IMR-90 (cell line): ENCODE measurements around the gene ASTE1. TPM values are rescaled to one million over a fixed set of nuclear protein-coding genes. Genes with fewer than 3 reads are reported as not detected.

Experiments
- ATAC-seq: fragments of 200-7000 bp; cut with Tn5 transposase; 2 replicates; pipeline ENCODE4 v1.9.1; 2020; ENCODE audit warnings: low read depth, mild to moderate bottlenecking, moderate library complexity
- BruUV-seq: library from RNA; stranded (reverse); fragments of 400-500 nt; replicated peaks from 2 replicates; lab custom pipeline; 2021; lab: Mats Ljungman, UMichigan
- CTCF ChIA-PET: fragments of 300-600 bp; formaldehyde crosslinking; extraction: SDS; loops from one replicate; lab custom pipeline; 2021; ENCODE audit warnings: antibody characterized with exemption; lab: Yijun Ruan, JAX
- POLR2A ChIA-PET: fragments of 300-600 bp; sonication (Branson Sonifier 250); formaldehyde crosslinking; loops from one replicate; lab custom pipeline; 2022; ENCODE audit warnings: antibody characterized with exemption; ENCODE audit not compliant: unreplicated experiment; lab: Charles Lee
- DNase-seq: peaks from one replicate; pipeline ENCODE4 v3.0.0; 2013
- H2AFZ ChIP-seq: replicated peaks from 2 replicates; pipeline ENCODE3; 2013; ENCODE audit warnings: low read length, mild to moderate bottlenecking; ENCODE audit not compliant: poor library complexity
- H2AK5ac ChIP-seq: 2 replicates; pipeline ENCODE4 v1.6.1; 2013; ENCODE audit warnings: low read depth, low read length, inconsistent platforms
- H2AK9ac ChIP-seq: replicated peaks from 2 replicates; pipeline ENCODE3; 2013; ENCODE audit warnings: mild to moderate bottlenecking, low read depth, low read length, moderate library complexity; ENCODE audit not compliant: poor library complexity
- H2BK120ac ChIP-seq: 2 replicates; pipeline ENCODE4 v1.6.1; 2013; ENCODE audit warnings: low read depth, low read length, inconsistent platforms
- H2BK15ac ChIP-seq: 3 replicates; pipeline ENCODE4 v1.6.1; 2013; ENCODE audit warnings: low read depth, low read length, inconsistent platforms
- H2BK20ac ChIP-seq: 2 replicates; pipeline ENCODE4 v1.6.1; 2013; ENCODE audit warnings: low read depth, mild to moderate bottlenecking, inconsistent platforms, low read length, moderate library complexity
- H2BK5ac ChIP-seq: 2 replicates; pipeline ENCODE4 v1.6.1; 2013; ENCODE audit warnings: mild to moderate bottlenecking, low read depth, low read length, inconsistent platforms; ENCODE audit not compliant: poor library complexity, severe bottlenecking
- H3K14ac ChIP-seq: replicated peaks from 2 replicates; pipeline ENCODE4 v1.6.1; 2013; ENCODE audit warnings: low read depth, low read length, inconsistent platforms
- H3K18ac ChIP-seq: 2 replicates; pipeline ENCODE4 v1.6.1; 2013; ENCODE audit warnings: low read depth, low read length, control low read depth
- H3K23ac ChIP-seq: 2 replicates; pipeline ENCODE4 v1.6.1; 2013; ENCODE audit warnings: low read depth, low read length, inconsistent platforms
- H3K27ac ChIP-seq: 2 replicates; pipeline ENCODE4 v1.5.1; 2013; ENCODE audit warnings: mild to moderate bottlenecking, control low read depth, low read length; ENCODE audit not compliant: insufficient read depth
- H3K27me3 ChIP-seq: 2 replicates; pipeline ENCODE4 v1.6.1; 2013; ENCODE audit warnings: low read length; ENCODE audit not compliant: control insufficient read depth, insufficient read depth
- H3K36me3 ChIP-seq: 2 replicates; pipeline ENCODE4 v1.6.1; 2013; ENCODE audit warnings: low read length, mixed read lengths; ENCODE audit not compliant: control insufficient read depth, insufficient read depth
- H3K4ac ChIP-seq: 2 replicates; pipeline ENCODE4 v1.6.1; 2013; ENCODE audit warnings: low read depth, low read length, inconsistent platforms
- H3K4me1 ChIP-seq: 2 replicates; pipeline ENCODE4 v1.6.1; 2013; ENCODE audit warnings: low read length, mixed read lengths; ENCODE audit not compliant: control insufficient read depth, insufficient read depth
- H3K4me2 ChIP-seq: 2 replicates; pipeline ENCODE4 v1.6.1; 2013; ENCODE audit warnings: low read depth, mild to moderate bottlenecking, control low read depth, low read length, moderate library complexity
- H3K4me3 ChIP-seq: 2 replicates; pipeline ENCODE4 v1.5.1; 2013; ENCODE audit warnings: low read depth, mild to moderate bottlenecking, control low read depth, low read length, moderate library complexity; ENCODE audit not compliant: insufficient read depth
- H3K56ac ChIP-seq: 2 replicates; pipeline ENCODE4 v1.6.1; 2013; ENCODE audit warnings: low read length, inconsistent platforms; ENCODE audit not compliant: insufficient read depth; ENCODE audit errors: extremely low read depth
- H3K79me1 ChIP-seq, 2 experiments: 2 replicates each; pipeline ENCODE4 v1.6.1; 2013; ENCODE audit warnings: low read length in 2 of 2, inconsistent platforms in 1 of 2, low read depth in 1 of 2
- H3K9ac ChIP-seq: 2 replicates; pipeline ENCODE4 v1.6.1; 2013; ENCODE audit warnings: low read depth, low read length, control low read depth
- H3K9me1 ChIP-seq: 2 replicates; pipeline ENCODE4 v1.6.1; 2013; ENCODE audit warnings: low read length, inconsistent platforms; ENCODE audit not compliant: insufficient read depth
- H3K9me3 ChIP-seq: 2 replicates; pipeline ENCODE4 v1.6.1; 2013; ENCODE audit warnings: low read length; ENCODE audit not compliant: control insufficient read depth, insufficient read depth
- H4K20me1 ChIP-seq: 2 replicates; pipeline ENCODE4 v1.6.1; 2013; ENCODE audit warnings: low read length, inconsistent platforms; ENCODE audit not compliant: insufficient read depth
- H4K5ac ChIP-seq: 2 replicates; pipeline ENCODE4 v1.6.1; 2013; ENCODE audit warnings: mild to moderate bottlenecking, low read depth, low read length, control low read depth
- H4K8ac ChIP-seq, 2 experiments: 2 replicates each; pipeline ENCODE4 v1.6.1; 2013; ENCODE audit warnings: low read depth in 2 of 2, low read length in 2 of 2, control low read depth in 1 of 2, inconsistent platforms in 1 of 2
- H4K91ac ChIP-seq: 2 replicates; pipeline ENCODE4 v1.6.1; 2013; ENCODE audit warnings: low read depth, low read length, inconsistent platforms; ENCODE audit not compliant: insufficient read depth
- BHLHE40 ChIP-seq: fragments of 150-350 bp; IDR thresholded peaks from 2 replicates; pipeline ENCODE4 v1.6.1; 2016; ENCODE audit warnings: mild to moderate bottlenecking, low read depth, low read length
- CEBPB ChIP-seq: IDR thresholded peaks from 2 replicates; pipeline ENCODE4 v1.6.1; 2012; ENCODE audit warnings: low read depth, low read length, improper control_type of control experiment
- CHD1 ChIP-seq: IDR thresholded peaks from 2 replicates; pipeline ENCODE4 v1.6.1; 2012; ENCODE audit warnings: low read depth, low read length, improper control_type of control experiment
- FOS ChIP-seq: fragments of 150-350 bp; IDR thresholded peaks from 2 replicates; pipeline ENCODE4 v1.6.1; 2016; ENCODE audit warnings: low read depth, low read length
- MAFK ChIP-seq: IDR thresholded peaks from 2 replicates; pipeline ENCODE4 v1.6.1; 2012; ENCODE audit warnings: low read depth, low read length, improper control_type of control experiment
- MAZ ChIP-seq: IDR thresholded peaks from 2 replicates; pipeline ENCODE4 v1.6.1; 2012; ENCODE audit warnings: low read depth, mild to moderate bottlenecking, low read length, improper control_type of control experiment, moderate library complexity, borderline replicate concordance
- MXI1 ChIP-seq: IDR thresholded peaks from 2 replicates; pipeline ENCODE4 v1.6.1; 2012; ENCODE audit warnings: low read depth, mild to moderate bottlenecking, low read length, moderate library complexity, borderline replicate concordance
- NFE2L2 ChIP-seq: fragments of 150-350 bp; IDR thresholded peaks from 2 replicates; pipeline ENCODE4 v1.6.1; 2016; ENCODE audit warnings: low read depth, mild to moderate bottlenecking, low read length
- POLR2A ChIP-seq: IDR thresholded peaks from 2 replicates; pipeline ENCODE4 v1.6.1; 2012; ENCODE audit warnings: mild to moderate bottlenecking, low read depth, low read length
- RAD21 ChIP-seq: IDR thresholded peaks from 2 replicates; pipeline ENCODE4 v1.6.1; 2012; ENCODE audit warnings: low read length, improper control_type of control experiment
- RCOR1 ChIP-seq: IDR thresholded peaks from 2 replicates; pipeline ENCODE4 v1.6.1; 2012; ENCODE audit warnings: mild to moderate bottlenecking, low read length, improper control_type of control experiment; ENCODE audit not compliant: insufficient replicate concordance
- RFX5 ChIP-seq: IDR thresholded peaks from 2 replicates; pipeline ENCODE4 v1.8.0; 2012; ENCODE audit warnings: low read depth, mild to moderate bottlenecking, low read length, moderate library complexity
- SMC3 ChIP-seq: fragments of 150-350 bp; IDR thresholded peaks from 2 replicates; pipeline ENCODE4 v1.6.1; 2016; ENCODE audit warnings: low read depth, mild to moderate bottlenecking, antibody characterized with exemption, low read length, moderate library complexity
- WGBS, 2 experiments: methylation state at CpG; one replicate each; pipeline versions ENCODE4 v1.1.5 to v1.1.7; 2013; ENCODE audit warnings: missing lambda C conversion rate in 2 of 2; ENCODE audit not compliant: insufficient read length in 1 of 2; ENCODE audit errors: extremely low coverage in 2 of 2; 5-methylcytosine and 5-hydroxymethylcytosine counted together
- dilution Hi-C: fragments of 300-500 bp; cut with HindIII; formaldehyde crosslinking; loops from one replicate; pipeline ENCODE4 v1.14.3; 2018; ENCODE audit warnings: low sequenced_read_pairs; ENCODE audit not compliant: unreplicated experiment
- in situ Hi-C: fragments of 300-500 bp; cut with MboI; formaldehyde crosslinking; loops from 3 replicates; pipeline ENCODE4 v1.14.3; 2019; ENCODE audit warnings: low sequenced_read_pairs, inconsistent platforms, mixed read lengths
- intact Hi-C: fragments of 100-400 bp; cut with micrococcal nuclease; formaldehyde crosslinking; loops from 2 replicates; pipeline ENCODE4 v1.10.0; 2022
- polyA plus RNA-seq, 3 experiments: library from polyadenylated mRNA; depleted of rRNA; stranded (reverse); fragments of >200 nt; gene quantifications; 2 replicates each; pipeline ENCODE4 v1.2.3, GENCODE V29; 2012; ENCODE audit warnings: low replicate concordance in 1 of 3
- total RNA-seq: library from RNA; depleted of rRNA; stranded (reverse); fragments of >200 nt; gene quantifications from 2 replicates; pipeline ENCODE4 v1.2.3, GENCODE V29; 2012
- TF ChIP-seq, protein P1 (sequence below): fragments of 150-350 bp; IDR thresholded peaks from 2 replicates; pipeline ENCODE4 v1.6.1; 2017; ENCODE audit warnings: mild to moderate bottlenecking, antibody characterized with exemption, low read length, low read depth
- TF ChIP-seq, protein P2 (sequence below): fragments of 150-350 bp; IDR thresholded peaks from 2 replicates; pipeline ENCODE4 v1.6.1; 2016; ENCODE audit warnings: low read depth, mild to moderate bottlenecking, low read length, moderate library complexity, borderline replicate concordance
- TF ChIP-seq, protein P3 (sequence below): conservative IDR thresholded peaks from 2 replicates; pipeline ENCODE4 v1.5.1; 2012; ENCODE audit warnings: mild to moderate bottlenecking, low read depth, low read length, improper control_type of control experiment

Gene ASTE1
- total and polyA plus RNA-seq, 2 of the 4 experiments (the other 2 are of a cell fraction) = 3.2 to 7.5 TPM

DNA sequence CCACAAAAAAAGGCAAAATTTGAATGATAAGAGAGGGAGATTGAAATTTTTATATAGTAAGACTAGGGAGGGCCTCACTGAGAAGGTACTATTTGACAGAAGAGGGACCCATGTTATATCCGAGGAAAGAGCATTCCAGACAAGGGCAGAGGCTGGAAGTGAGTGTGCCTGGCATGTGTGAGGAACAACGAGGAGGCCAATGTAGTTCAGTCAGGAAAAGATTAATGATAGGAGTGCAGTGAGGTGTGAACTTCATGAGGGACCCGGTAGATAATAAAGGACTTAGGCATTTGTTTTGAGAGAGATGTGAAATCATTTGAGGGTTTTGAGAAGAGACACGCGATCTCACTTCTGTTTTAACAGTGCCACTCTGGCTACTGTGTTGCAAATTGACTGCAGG lies 36.3 kb downstream of the ASTE1 start:
- CTCF ChIA-PET = no interaction called here
- H4K5ac ChIP-seq = no peak overlapping the region
- no peaks in the 10 kb centered on the region for H4K20me1 ChIP-seq
- no peaks in the 10 kb centered on the region for H3K27me3 ChIP-seq
- BruUV-seq = no TSS peak
- peaks cover 9% of the 10 kb centered on the region for H3K36me3 ChIP-seq
- H3K9me1 ChIP-seq = peaks cover 10% of the 10 kb centered on the region; the same call in 1 of the 2 replicates
- no peak overlapping the region for H2BK15ac ChIP-seq
- H3K79me1 ChIP-seq = peaks cover 9 to 18% of the 10 kb centered on the region in 2 experiments
- no peak overlapping the region for H3K4ac ChIP-seq
- H3K9ac ChIP-seq = no peak overlapping the region
- H3K14ac ChIP-seq = no peak overlapping the region
- H4K91ac ChIP-seq = no peak overlapping the region
- in situ Hi-C loops (loop anchor here (25.0 kb wide), 1 partner anchor 253 kb away; the partner anchor contains the start of gene PIK3R4), dilution Hi-C loops (no loop called here), intact Hi-C loops (no loop called here)
- POLR2A ChIA-PET = no interaction called here
- H2AK5ac ChIP-seq = no peak overlapping the region
- DNase-seq = no peak
- H3K4me3 ChIP-seq = no peak overlapping the region
- no peak overlapping the region for H2AK9ac ChIP-seq
- no peak overlapping the region for H3K27ac ChIP-seq
- H3K56ac ChIP-seq = no peak overlapping the region
- no peak for TF ChIP-seq MAZ
- TF ChIP-seq RFX5 = no peak
- no peak for TF ChIP-seq RCOR1
- TF ChIP-seq POLR2A = no peak
- TF ChIP-seq, protein P1, sequence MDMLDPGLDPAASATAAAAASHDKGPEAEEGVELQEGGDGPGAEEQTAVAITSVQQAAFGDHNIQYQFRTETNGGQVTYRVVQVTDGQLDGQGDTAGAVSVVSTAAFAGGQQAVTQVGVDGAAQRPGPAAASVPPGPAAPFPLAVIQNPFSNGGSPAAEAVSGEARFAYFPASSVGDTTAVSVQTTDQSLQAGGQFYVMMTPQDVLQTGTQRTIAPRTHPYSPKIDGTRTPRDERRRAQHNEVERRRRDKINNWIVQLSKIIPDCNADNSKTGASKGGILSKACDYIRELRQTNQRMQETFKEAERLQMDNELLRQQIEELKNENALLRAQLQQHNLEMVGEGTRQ = no peak
- no peak for TF ChIP-seq RAD21
- TF ChIP-seq BHLHE40 = no peak
- TF ChIP-seq NFE2L2 = no peak
- TF ChIP-seq, protein P2, sequence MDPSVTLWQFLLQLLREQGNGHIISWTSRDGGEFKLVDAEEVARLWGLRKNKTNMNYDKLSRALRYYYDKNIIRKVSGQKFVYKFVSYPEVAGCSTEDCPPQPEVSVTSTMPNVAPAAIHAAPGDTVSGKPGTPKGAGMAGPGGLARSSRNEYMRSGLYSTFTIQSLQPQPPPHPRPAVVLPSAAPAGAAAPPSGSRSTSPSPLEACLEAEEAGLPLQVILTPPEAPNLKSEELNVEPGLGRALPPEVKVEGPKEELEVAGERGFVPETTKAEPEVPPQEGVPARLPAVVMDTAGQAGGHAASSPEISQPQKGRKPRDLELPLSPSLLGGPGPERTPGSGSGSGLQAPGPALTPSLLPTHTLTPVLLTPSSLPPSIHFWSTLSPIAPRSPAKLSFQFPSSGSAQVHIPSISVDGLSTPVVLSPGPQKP = no peak
- no peak for TF ChIP-seq CEBPB
- no peak for TF ChIP-seq SMC3
- TF ChIP-seq FOS = no peak
- TF ChIP-seq, protein P3, sequence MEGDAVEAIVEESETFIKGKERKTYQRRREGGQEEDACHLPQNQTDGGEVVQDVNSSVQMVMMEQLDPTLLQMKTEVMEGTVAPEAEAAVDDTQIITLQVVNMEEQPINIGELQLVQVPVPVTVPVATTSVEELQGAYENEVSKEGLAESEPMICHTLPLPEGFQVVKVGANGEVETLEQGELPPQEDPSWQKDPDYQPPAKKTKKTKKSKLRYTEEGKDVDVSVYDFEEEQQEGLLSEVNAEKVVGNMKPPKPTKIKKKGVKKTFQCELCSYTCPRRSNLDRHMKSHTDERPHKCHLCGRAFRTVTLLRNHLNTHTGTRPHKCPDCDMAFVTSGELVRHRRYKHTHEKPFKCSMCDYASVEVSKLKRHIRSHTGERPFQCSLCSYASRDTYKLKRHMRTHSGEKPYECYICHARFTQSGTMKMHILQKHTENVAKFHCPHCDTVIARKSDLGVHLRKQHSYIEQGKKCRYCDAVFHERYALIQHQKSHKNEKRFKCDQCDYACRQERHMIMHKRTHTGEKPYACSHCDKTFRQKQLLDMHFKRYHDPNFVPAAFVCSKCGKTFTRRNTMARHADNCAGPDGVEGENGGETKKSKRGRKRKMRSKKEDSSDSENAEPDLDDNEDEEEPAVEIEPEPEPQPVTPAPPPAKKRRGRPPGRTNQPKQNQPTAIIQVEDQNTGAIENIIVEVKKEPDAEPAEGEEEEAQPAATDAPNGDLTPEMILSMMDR = no peak
- TF ChIP-seq MAFK = no peak
- TF ChIP-seq MXI1 = no peak
- TF ChIP-seq CHD1 = no peak
- no peak for ATAC-seq
- no peaks in the 10 kb centered on the region for H3K4me1 ChIP-seq
- no peak overlapping the region for H3K18ac ChIP-seq
- no peak overlapping the region for H3K4me2 ChIP-seq
- H2BK20ac ChIP-seq = no peak overlapping the region
- H3K23ac ChIP-seq = no peak overlapping the region
- no peak overlapping the region for H2AFZ ChIP-seq
- no peak overlapping the region for H2BK5ac ChIP-seq
- no peak overlapping the region for H2BK120ac ChIP-seq
- no peaks in the 10 kb centered on the region for H3K9me3 ChIP-seq
- WGBS, 2 experiments = 82% methylated on average over 5 of the region's 5 CpGs; no CpG with 5 or more reads in 1 of the 2 experiments
- H4K8ac ChIP-seq = no peak overlapping the region
